ENCODE measurements around the gene EDARADD. TPM values are rescaled to one million over a fixed set of nuclear protein-coding genes. Genes with fewer than 3 reads are reported as not detected.

EDARADD gene
- total and polyA plus RNA-seq, 2 of the 8 experiments (the other 6 are each of a cell fraction or from before 2014, with no cell fraction given), result 3.4 to 6.1 TPM

- CTCF ChIA-PET (ENCODE audit: partially characterized antibody), result interaction anchor here (1.5 kb wide), 1 partner anchor 12 kb away, joined by 5 read pairs; no protein-coding TSS in a partner anchor
- Histone ChIP-seq H3K56ac (replicated peaks; ENCODE audit: insufficient read length, low read depth, low read length) (no peak overlapping the region), H4K91ac (replicated peaks; ENCODE audit: insufficient read length, low read length) (no peak overlapping the region), H3K18ac (ENCODE audit: extremely low read depth, low read length) (no peak overlapping the region), H4K20me1 (replicated peaks in 1 of 2; ENCODE audit: control insufficient read depth in 1 of 2, insufficient read depth in 2 of 2, low read length in 2 of 2) (peaks cover 0 to 2% of the 10 kb centered on the region in 2 experiments), H2BK5ac (ENCODE audit: low read depth, low read length) (no peak overlapping the region), H3K9me3 (ENCODE audit: insufficient read depth in 2 of 2, low read depth in 1 of 2, low read length in 1 of 2) (no peaks in the 10 kb centered on the region), H3K36me3 (ENCODE audit: control insufficient read depth in 2 of 4, insufficient read depth in 4 of 4, low read length in 3 of 4) (no peaks in the 10 kb centered on the region; a peak in 1 of 8 replicates), H2BK12ac (ENCODE audit: low read depth, low read length) (no peak overlapping the region), H3K4ac (replicated peaks; ENCODE audit: insufficient read length, low read depth, low read length) (no peak overlapping the region), H3K79me2 (ENCODE audit: control insufficient read depth in 1 of 2, insufficient read depth in 2 of 2, low read length in 2 of 2) (no peaks in the 10 kb centered on the region), H3K27ac (ENCODE audit: low read depth, low read length) (no peak overlapping the region), H2AFZ (ENCODE audit: low read length) (no peak overlapping the region), H4K8ac (ENCODE audit: extremely low read depth, insufficient read depth, low read length) (no peak overlapping the region), H3K4me3 (ENCODE audit: extremely low read depth in 1 of 4, insufficient read depth in 2 of 4, low read depth in 3 of 4, low read length in 4 of 4) (no peak overlapping the region), H2AK5ac (ENCODE audit: low read depth, low read length) (no peak overlapping the region), H3K27me3 (replicated peaks in 1 of 4; ENCODE audit: control insufficient read depth in 3 of 4, extremely low read depth in 1 of 4, insufficient read depth in 3 of 4, low read length in 3 of 4) (no peaks in the 10 kb centered on the region), H3K23me2 (ENCODE audit: low read depth, low read length) (no peaks in the 10 kb centered on the region), H3K14ac (ENCODE audit: insufficient read length) (no peak overlapping the region), H3K23ac (ENCODE audit: insufficient read length) (no peak overlapping the region), H2BK15ac (ENCODE audit: low read length) (no peak overlapping the region), H3K79me1 (ENCODE audit: low read depth, low read length) (no peaks in the 10 kb centered on the region), H3K4me2 (ENCODE audit: insufficient read depth in 1 of 2, low read depth in 2 of 2, low read length in 2 of 2) (no peak overlapping the region), H2BK120ac (replicated peaks; ENCODE audit: low read depth, low read length) (no peak overlapping the region), H2BK20ac (ENCODE audit: low read length) (no peak overlapping the region), H4K5ac (ENCODE audit: insufficient read length, low read depth, low read length) (no peak overlapping the region), H3K9ac (replicated peaks in 1 of 4; ENCODE audit: extremely low read depth in 1 of 4, low read depth in 3 of 4, low read length in 3 of 4) (no peak overlapping the region), H3K4me1 (replicated peaks in 1 of 4; ENCODE audit: control insufficient read depth in 3 of 4, insufficient read depth in 4 of 4, low read length in 3 of 4) (no peaks in the 10 kb centered on the region)
- DNase-seq (ENCODE audit: low read depth in 1 of 2, low spot score in 2 of 2) (no peak), FAIRE-seq (no peak)
- WGBS, 2 experiments (ENCODE audit: extremely low coverage in 1 of 2, insufficient coverage in 1 of 2, insufficient read length in 1 of 2, insufficient replicate concordance in 2 of 2, low coverage in 1 of 2, low lambda C conversion rate in 2 of 2, missing lambda C conversion rate in 1 of 2), result 91% methylated on average over 3 of the region's 3 CpGs; no CpG with 5 or more reads in 1 of the 2 experiments
- POLR2A ChIA-PET (ENCODE audit: partially characterized antibody), result no interaction called here
- TF ChIP-seq CHD1 (IDR thresholded peaks at IDR 0.05; ENCODE audit: low read depth, low read length), result no peak
- TF ChIP-seq BCL11A (IDR thresholded peaks at IDR 0.05; ENCODE audit: low read depth in 2 of 2, low read length in 2 of 2), result no peak
- TF ChIP-seq TAF1 (IDR thresholded peaks at IDR 0.05; ENCODE audit: low read depth, low read length), result no peak
- no peak for TF ChIP-seq ATF3 (IDR thresholded peaks at IDR 0.05; ENCODE audit: insufficient read depth, low read depth, low read length)
- TF ChIP-seq FOSL1 (IDR thresholded peaks at IDR 0.05; ENCODE audit: insufficient read depth, low read depth, low read length), result no peak
- no peak for TF ChIP-seq CTCF (IDR thresholded peaks at IDR 0.05; ENCODE audit: control extremely low read depth in 1 of 3, insufficient read depth in 1 of 3, low read depth in 1 of 3, low read length in 3 of 3)
These were observed 19.6 kb downstream of the EDARADD start for GRCh38 chr1:236413688-236414087.
